ENCODE data around the gene SHANK1.

The SHANK1 gene

GRCh38 chr19:50673118-50673517 lies 46.5 kb downstream of the SHANK1 start:
- Histone ChIP-seq H3K27me3 (ENCODE audit: insufficient read depth, poor library complexity, severe bottlenecking) (peaks cover 9% of the 10 kb centered on the region), H3K4me3 (replicated peaks; ENCODE audit: insufficient read depth, low read length) (no peak overlapping the region), H3K27ac (replicated peaks) (no peak overlapping the region)
- no peak for DNase-seq (ENCODE audit: low read depth in 1 of 2, low spot score in 1 of 2)
- TF ChIP-seq GABPA (IDR thresholded peaks at IDR 0.05; ENCODE audit: low read depth): no peak
- TF ChIP-seq POLR2AphosphoS5 (IDR thresholded peaks at IDR 0.05; ENCODE audit: low read depth): no peak
- TF ChIP-seq SPI1 (IDR thresholded peaks at IDR 0.05; ENCODE audit: borderline replicate concordance, low read depth): no peak
- TF ChIP-seq, protein P1, sequence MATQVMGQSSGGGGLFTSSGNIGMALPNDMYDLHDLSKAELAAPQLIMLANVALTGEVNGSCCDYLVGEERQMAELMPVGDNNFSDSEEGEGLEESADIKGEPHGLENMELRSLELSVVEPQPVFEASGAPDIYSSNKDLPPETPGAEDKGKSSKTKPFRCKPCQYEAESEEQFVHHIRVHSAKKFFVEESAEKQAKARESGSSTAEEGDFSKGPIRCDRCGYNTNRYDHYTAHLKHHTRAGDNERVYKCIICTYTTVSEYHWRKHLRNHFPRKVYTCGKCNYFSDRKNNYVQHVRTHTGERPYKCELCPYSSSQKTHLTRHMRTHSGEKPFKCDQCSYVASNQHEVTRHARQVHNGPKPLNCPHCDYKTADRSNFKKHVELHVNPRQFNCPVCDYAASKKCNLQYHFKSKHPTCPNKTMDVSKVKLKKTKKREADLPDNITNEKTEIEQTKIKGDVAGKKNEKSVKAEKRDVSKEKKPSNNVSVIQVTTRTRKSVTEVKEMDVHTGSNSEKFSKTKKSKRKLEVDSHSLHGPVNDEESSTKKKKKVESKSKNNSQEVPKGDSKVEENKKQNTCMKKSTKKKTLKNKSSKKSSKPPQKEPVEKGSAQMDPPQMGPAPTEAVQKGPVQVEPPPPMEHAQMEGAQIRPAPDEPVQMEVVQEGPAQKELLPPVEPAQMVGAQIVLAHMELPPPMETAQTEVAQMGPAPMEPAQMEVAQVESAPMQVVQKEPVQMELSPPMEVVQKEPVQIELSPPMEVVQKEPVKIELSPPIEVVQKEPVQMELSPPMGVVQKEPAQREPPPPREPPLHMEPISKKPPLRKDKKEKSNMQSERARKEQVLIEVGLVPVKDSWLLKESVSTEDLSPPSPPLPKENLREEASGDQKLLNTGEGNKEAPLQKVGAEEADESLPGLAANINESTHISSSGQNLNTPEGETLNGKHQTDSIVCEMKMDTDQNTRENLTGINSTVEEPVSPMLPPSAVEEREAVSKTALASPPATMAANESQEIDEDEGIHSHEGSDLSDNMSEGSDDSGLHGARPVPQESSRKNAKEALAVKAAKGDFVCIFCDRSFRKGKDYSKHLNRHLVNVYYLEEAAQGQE (IDR thresholded peaks at IDR 0.05; ENCODE audit: insufficient replicate concordance, low read depth): no peak
- TF ChIP-seq, protein P2, sequence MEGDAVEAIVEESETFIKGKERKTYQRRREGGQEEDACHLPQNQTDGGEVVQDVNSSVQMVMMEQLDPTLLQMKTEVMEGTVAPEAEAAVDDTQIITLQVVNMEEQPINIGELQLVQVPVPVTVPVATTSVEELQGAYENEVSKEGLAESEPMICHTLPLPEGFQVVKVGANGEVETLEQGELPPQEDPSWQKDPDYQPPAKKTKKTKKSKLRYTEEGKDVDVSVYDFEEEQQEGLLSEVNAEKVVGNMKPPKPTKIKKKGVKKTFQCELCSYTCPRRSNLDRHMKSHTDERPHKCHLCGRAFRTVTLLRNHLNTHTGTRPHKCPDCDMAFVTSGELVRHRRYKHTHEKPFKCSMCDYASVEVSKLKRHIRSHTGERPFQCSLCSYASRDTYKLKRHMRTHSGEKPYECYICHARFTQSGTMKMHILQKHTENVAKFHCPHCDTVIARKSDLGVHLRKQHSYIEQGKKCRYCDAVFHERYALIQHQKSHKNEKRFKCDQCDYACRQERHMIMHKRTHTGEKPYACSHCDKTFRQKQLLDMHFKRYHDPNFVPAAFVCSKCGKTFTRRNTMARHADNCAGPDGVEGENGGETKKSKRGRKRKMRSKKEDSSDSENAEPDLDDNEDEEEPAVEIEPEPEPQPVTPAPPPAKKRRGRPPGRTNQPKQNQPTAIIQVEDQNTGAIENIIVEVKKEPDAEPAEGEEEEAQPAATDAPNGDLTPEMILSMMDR (IDR thresholded peaks at IDR 0.05; ENCODE audit: insufficient read depth, low read length): no peak

DNA sequence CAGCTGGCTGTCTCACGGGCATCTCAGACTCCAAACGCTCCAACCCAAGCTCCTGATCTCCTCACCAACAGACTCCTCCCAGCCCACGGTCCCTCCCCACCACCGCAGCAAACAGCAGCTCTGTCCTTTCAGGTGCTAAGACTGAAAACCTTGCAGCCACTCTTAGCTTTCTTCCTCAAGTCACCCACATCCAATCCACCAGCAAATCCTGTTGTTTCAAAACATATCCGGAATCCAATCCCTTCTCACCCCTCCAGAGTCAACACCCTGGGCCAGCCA lies 49.6 kb downstream of the SHANK1 start:
- H3K4me3 ChIP-seq (replicated peaks; ENCODE audit: insufficient read depth, low read length): no peak overlapping the region
- H3K27me3 ChIP-seq (ENCODE audit: insufficient read depth, poor library complexity, severe bottlenecking): peaks cover 23% of the 10 kb centered on the region
- TF ChIP-seq, protein P2 (IDR thresholded peaks at IDR 0.05; ENCODE audit: insufficient read depth, low read length): no peak
- TF ChIP-seq, protein P1 (IDR thresholded peaks at IDR 0.05; ENCODE audit: insufficient replicate concordance, low read depth): no peak
- TF ChIP-seq POLR2AphosphoS5 (IDR thresholded peaks at IDR 0.05; ENCODE audit: low read depth) (no peak), GABPA (IDR thresholded peaks at IDR 0.05; ENCODE audit: low read depth) (no peak), SPI1 (IDR thresholded peaks at IDR 0.05; ENCODE audit: borderline replicate concordance, low read depth) (no peak)
- DNase-seq (ENCODE audit: low read depth in 1 of 2, low spot score in 1 of 2): no peak
- H3K27ac ChIP-seq (replicated peaks): no peak overlapping the region

DNA sequence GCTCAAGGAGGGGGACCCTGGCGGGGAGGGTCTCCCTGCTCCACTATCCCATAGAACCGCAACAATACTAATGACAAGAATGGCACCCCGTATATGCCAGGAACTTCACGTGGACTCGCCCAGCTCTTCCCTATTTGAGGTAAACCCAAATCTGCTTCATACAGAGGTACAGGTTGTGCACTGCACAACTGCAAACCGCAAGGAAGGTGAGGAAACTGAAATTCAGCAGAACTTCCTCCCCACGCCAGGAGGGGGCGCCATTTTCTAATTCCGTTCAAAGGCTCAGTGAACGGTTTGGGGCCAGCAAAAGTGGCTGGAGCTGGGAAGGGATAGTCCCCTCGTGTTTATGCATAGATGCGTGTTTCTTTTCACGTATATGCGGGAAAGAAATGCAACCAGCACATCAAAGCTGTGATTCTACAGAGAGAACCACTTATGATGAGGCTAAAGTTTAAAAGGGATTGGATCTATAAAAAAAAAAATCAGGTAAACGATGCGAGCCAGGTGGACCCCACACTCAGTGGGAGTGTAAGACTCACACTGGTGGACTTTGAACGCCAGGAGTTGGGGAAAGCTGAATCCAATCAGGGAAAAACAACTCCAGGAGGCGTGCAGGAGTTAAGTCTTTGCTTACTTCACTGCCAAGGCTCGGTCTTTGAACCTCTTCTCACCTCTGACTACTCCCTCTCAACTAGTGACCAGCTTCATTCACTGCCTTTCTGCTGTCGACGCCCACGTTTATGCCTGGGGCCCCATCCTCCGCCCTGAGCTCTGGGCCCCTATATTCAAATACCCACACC lies 50.1 kb downstream of the SHANK1 start:
- Histone ChIP-seq H3K4me3 (replicated peaks; ENCODE audit: insufficient read depth, low read length) (no peak overlapping the region), H3K27ac (replicated peaks) (no peak overlapping the region), H3K27me3 (ENCODE audit: insufficient read depth, poor library complexity, severe bottlenecking) (peaks cover 23% of the 10 kb centered on the region)
- DNase-seq (ENCODE audit: low read depth in 1 of 2, low spot score in 1 of 2): peak; percentile 16 to 26
- no peak for TF ChIP-seq SPI1 (IDR thresholded peaks at IDR 0.05; ENCODE audit: borderline replicate concordance, low read depth)
- TF ChIP-seq, protein P2 (IDR thresholded peaks at IDR 0.05; ENCODE audit: insufficient read depth, low read length): peak; percentile 68

- DNase-seq (ENCODE audit: low read depth in 1 of 2, low spot score in 1 of 2): no peak
- H3K27me3 ChIP-seq (ENCODE audit: insufficient read depth, poor library complexity, severe bottlenecking): peaks cover 23% of the 10 kb centered on the region
- H3K27ac ChIP-seq (replicated peaks): no peak overlapping the region
- H3K4me3 ChIP-seq (replicated peaks; ENCODE audit: insufficient read depth, low read length): no peak overlapping the region
- TF ChIP-seq SPI1 (IDR thresholded peaks at IDR 0.05; ENCODE audit: borderline replicate concordance, low read depth): no peak
- no peak for TF ChIP-seq POLR2AphosphoS5 (IDR thresholded peaks at IDR 0.05; ENCODE audit: low read depth)
- TF ChIP-seq GABPA (IDR thresholded peaks at IDR 0.05; ENCODE audit: low read depth): no peak
- TF ChIP-seq, protein P2 (IDR thresholded peaks at IDR 0.05; ENCODE audit: insufficient read depth, low read length): no peak
- TF ChIP-seq, protein P1 (IDR thresholded peaks at IDR 0.05; ENCODE audit: insufficient replicate concordance, low read depth): no peak
These were observed 50.7 kb downstream of the SHANK1 start for GRCh38 chr19:50668879-50669278.

Data from HL-60 (cell line).